Ishikawa (cell line): ENCODE results near the gene AIF1.

Experiments
- CEBPB ChIP-seq: IDR thresholded peaks from 2 replicates; pipeline ENCODE4 v1.6.1; 2012
- CREB1 ChIP-seq: IDR thresholded peaks from 2 replicates; pipeline ENCODE4 v1.6.1; 2012; ENCODE audit warnings: low read depth
- EGR1 ChIP-seq: IDR thresholded peaks from 2 replicates; pipeline ENCODE4 v1.6.1; 2012
- EP300 ChIP-seq: IDR thresholded peaks from 2 replicates; pipeline ENCODE4 v1.6.1; 2012; ENCODE audit warnings: borderline replicate concordance
- FOXM1 ChIP-seq: IDR thresholded peaks from 2 replicates; pipeline ENCODE4 v1.6.1; 2012; ENCODE audit warnings: low read depth, borderline replicate concordance
- NFIC ChIP-seq: IDR thresholded peaks from 2 replicates; pipeline ENCODE4 v1.6.1; 2012
- RAD21 ChIP-seq: IDR thresholded peaks from 2 replicates; pipeline ENCODE4 v1.6.1; 2012; ENCODE audit warnings: low read depth
- REST ChIP-seq: IDR thresholded peaks from 2 replicates; pipeline ENCODE4 v1.6.1; 2012; ENCODE audit warnings: low read depth, mild to moderate bottlenecking
- TAF1 ChIP-seq: IDR thresholded peaks from 2 replicates; pipeline ENCODE4 v1.6.1; 2012; ENCODE audit warnings: low read depth, mild to moderate bottlenecking
- TCF12 ChIP-seq: IDR thresholded peaks from 2 replicates; pipeline ENCODE4 v1.6.1; 2012; ENCODE audit warnings: low read depth
- TEAD4 ChIP-seq: IDR thresholded peaks from 2 replicates; pipeline ENCODE4 v1.6.1; 2012
- YY1 ChIP-seq: IDR thresholded peaks from 2 replicates; pipeline ENCODE4 v1.6.1; 2012; ENCODE audit warnings: low read depth
- ZBTB7A ChIP-seq: IDR thresholded peaks from 2 replicates; pipeline ENCODE4 v1.6.1; 2012; ENCODE audit warnings: low read depth
- TF ChIP-seq, protein P1 (sequence below): IDR thresholded peaks from 2 replicates; pipeline ENCODE4 v1.6.1; 2012
- TF ChIP-seq, protein P2 (sequence below): IDR thresholded peaks from 2 replicates; pipeline ENCODE4 v1.6.1; 2012

AIF1 gene

GRCh38 chr6:31588871-31589650, 26.0 kb upstream of the AIF1 start:
- no peak for TF ChIP-seq YY1
- TF ChIP-seq TEAD4, result no peak
- TF ChIP-seq RAD21, result no peak
- no peak for TF ChIP-seq FOXM1
- no peak for TF ChIP-seq REST
- no peak for TF ChIP-seq ZBTB7A
- no peak for TF ChIP-seq EP300
- TF ChIP-seq, protein P1, sequence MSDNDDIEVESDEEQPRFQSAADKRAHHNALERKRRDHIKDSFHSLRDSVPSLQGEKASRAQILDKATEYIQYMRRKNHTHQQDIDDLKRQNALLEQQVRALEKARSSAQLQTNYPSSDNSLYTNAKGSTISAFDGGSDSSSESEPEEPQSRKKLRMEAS, result no peak
- TF ChIP-seq CEBPB, result no peak
- TF ChIP-seq EGR1, result no peak
- TF ChIP-seq TAF1, result no peak
- TF ChIP-seq, protein P2, sequence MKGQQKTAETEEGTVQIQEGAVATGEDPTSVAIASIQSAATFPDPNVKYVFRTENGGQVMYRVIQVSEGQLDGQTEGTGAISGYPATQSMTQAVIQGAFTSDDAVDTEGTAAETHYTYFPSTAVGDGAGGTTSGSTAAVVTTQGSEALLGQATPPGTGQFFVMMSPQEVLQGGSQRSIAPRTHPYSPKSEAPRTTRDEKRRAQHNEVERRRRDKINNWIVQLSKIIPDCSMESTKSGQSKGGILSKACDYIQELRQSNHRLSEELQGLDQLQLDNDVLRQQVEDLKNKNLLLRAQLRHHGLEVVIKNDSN, result no peak
- TF ChIP-seq CREB1, result no peak
- TF ChIP-seq TCF12, result no peak

- TF ChIP-seq TAF1, result no peak
- TF ChIP-seq RAD21, result no peak
- TF ChIP-seq YY1, result no peak
Observed at GRCh38 chr6:31592396-31592771, 22.6 kb upstream of the AIF1 start.

DNA sequence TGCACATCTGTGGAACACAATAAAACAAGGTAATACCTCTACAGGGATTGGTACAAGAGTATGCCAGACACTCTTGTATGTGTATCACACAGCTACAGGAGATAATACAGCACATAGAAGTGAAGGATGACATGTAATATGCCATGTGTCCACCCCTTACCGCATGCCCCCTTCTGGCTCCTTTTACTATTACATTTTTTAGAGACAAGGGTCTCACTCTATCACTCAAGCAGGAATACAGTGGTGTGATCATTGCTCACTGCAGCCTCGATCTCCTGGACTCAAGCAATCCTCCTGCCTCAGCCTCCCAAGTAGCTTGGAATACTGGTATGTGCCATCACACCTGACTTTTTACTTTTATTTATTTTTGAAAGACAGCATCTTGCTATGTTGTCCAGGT, 18.0 kb upstream of the AIF1 start:
- TF ChIP-seq NFIC (no peak), TAF1 (no peak), YY1 (no peak), CEBPB (no peak), EP300 (no peak)

GRCh38 chr6:31607317-31607716, 7.7 kb upstream of the AIF1 start:
- TF ChIP-seq FOXM1 (no peak), CEBPB (no peak), CREB1 (no peak), TEAD4 (no peak), NFIC (no peak)
- TF ChIP-seq, protein P1, result no peak

GRCh38 chr6:31609519-31610406, 5.3 kb upstream of the AIF1 start:
- TF ChIP-seq CEBPB (no peak), RAD21 (no peak), YY1 (no peak), REST (no peak), NFIC (no peak), EP300 (no peak), TEAD4 (no peak)
- TF ChIP-seq, protein P1, result no peak

DNA sequence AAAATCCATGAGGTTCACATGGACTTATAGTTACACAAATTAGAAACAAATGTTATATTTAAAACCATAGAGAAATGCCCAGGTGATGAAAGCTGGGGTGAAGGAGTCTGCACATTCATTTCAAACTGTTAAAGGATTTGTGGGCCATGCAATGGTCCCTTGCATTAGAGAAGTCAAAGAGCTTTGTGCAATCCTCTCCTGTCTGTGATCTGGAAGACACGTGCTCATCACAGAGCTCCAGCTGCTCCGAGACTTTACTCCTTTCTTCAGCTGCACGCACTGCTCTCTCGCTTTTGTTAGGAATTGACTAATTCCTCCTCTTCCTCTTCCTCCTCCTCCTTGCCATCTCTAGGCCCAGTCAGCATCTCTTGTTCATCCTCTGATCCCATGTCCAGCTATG, 4.1 kb upstream of the AIF1 start:
- no peak for TF ChIP-seq REST
- no peak for TF ChIP-seq TEAD4
- TF ChIP-seq, protein P1, result no peak
- TF ChIP-seq CREB1, result no peak
- no peak for TF ChIP-seq FOXM1
- TF ChIP-seq, protein P2, result no peak
- TF ChIP-seq TCF12, result no peak
- no peak for TF ChIP-seq EGR1
- TF ChIP-seq CEBPB, result no peak
- TF ChIP-seq ZBTB7A, result no peak
- TF ChIP-seq NFIC, result no peak
- no peak for TF ChIP-seq YY1
- TF ChIP-seq TAF1, result no peak
- no peak for TF ChIP-seq RAD21
- no peak for TF ChIP-seq EP300
